GM23338 (cell line): ENCODE data around the gene NR3C1. TPM values are rescaled to one million over a fixed set of nuclear protein-coding genes. Genes with fewer than 3 reads are reported as not detected.

ENCODE experiments used
- ATAC-seq: fragments of 200-7000 bp; cut with Tn5 transposase; 3 replicates; pipeline ENCODE4 v1.9.1; 2020
- DNase-seq: peaks from one replicate; pipeline ENCODE4 v3.0.0-alpha.2; 2015; ENCODE audit warnings: low spot score
- H2AFZ ChIP-seq: fragments of 200-600 bp; sonication (generic); 2 replicates; pipeline ENCODE4 v1.8.0; 2016; ENCODE audit warnings: antibody characterized with exemption, mild to moderate bottlenecking, moderate library complexity
- H3F3A ChIP-seq: fragments of 200-600 bp; sonication (generic); replicated peaks from 2 replicates; pipeline ENCODE4 v1.8.0; 2017; ENCODE audit warnings: antibody characterized with exemption, mixed run types, low read depth
- H3K27ac ChIP-seq: fragments of 200-600 bp; sonication (generic); 2 replicates; pipeline ENCODE4 v1.6.1; 2016; ENCODE audit warnings: low read depth
- H3K27me3 ChIP-seq: fragments of 200-600 bp; sonication (generic); 2 replicates; pipeline ENCODE4 v1.8.0; 2016; ENCODE audit warnings: mild to moderate bottlenecking, mixed run types, moderate library complexity; ENCODE audit not compliant: insufficient read depth
- H3K36me3 ChIP-seq: fragments of 200-600 bp; sonication (generic); 2 replicates; pipeline ENCODE4 v1.8.0; 2016; ENCODE audit warnings: mild to moderate bottlenecking; ENCODE audit not compliant: insufficient read depth
- H3K4me1 ChIP-seq: fragments of 200-600 bp; sonication (generic); 2 replicates; pipeline ENCODE4 v1.8.0; 2016; ENCODE audit warnings: mild to moderate bottlenecking, moderate library complexity; ENCODE audit not compliant: insufficient read depth
- H3K4me2 ChIP-seq: fragments of 200-600 bp; sonication (generic); 2 replicates; pipeline ENCODE4 v1.7.1; 2017; ENCODE audit warnings: mixed run types
- H3K4me3 ChIP-seq: fragments of 200-600 bp; sonication (generic); 2 replicates; pipeline ENCODE4 v1.6.1; 2016; ENCODE audit warnings: mixed run types
- H3K79me2 ChIP-seq: fragments of 200-600 bp; sonication (generic); replicated peaks from 2 replicates; pipeline ENCODE4 v1.8.0; 2017; ENCODE audit warnings: mild to moderate bottlenecking; ENCODE audit not compliant: insufficient read depth
- H3K9me2 ChIP-seq: fragments of 200-600 bp; sonication (generic); 2 replicates; pipeline ENCODE4 v1.8.0; 2017; ENCODE audit not compliant: insufficient read depth
- H4K20me1 ChIP-seq: fragments of 200-600 bp; sonication (generic); replicated peaks from 2 replicates; pipeline ENCODE4 v1.8.0; 2017; ENCODE audit warnings: mild to moderate bottlenecking; ENCODE audit not compliant: insufficient read depth
- H3K27ac Mint-ChIP-seq: 2 replicates; pipeline ENCODE4 v1.8.0; 2020; ENCODE audit warnings: inconsistent platforms, mild to moderate bottlenecking, moderate library complexity, mixed read lengths
- H3K27me3 Mint-ChIP-seq: 3 replicates; pipeline ENCODE4 v1.8.0; 2022; ENCODE audit warnings: low read depth, mild to moderate bottlenecking, moderate library complexity, mixed read lengths, inconsistent platforms; ENCODE audit not compliant: insufficient read depth, poor library complexity
- H3K36me3 Mint-ChIP-seq: 3 replicates; pipeline ENCODE4 v1.8.0; 2021; ENCODE audit warnings: low read depth, mild to moderate bottlenecking, inconsistent platforms, moderate library complexity, mixed read lengths
- H3K4me1 Mint-ChIP-seq: 3 replicates; pipeline ENCODE4 v1.8.0; 2020; ENCODE audit warnings: mild to moderate bottlenecking, inconsistent platforms, mixed read lengths
- H3K4me3 Mint-ChIP-seq: 3 replicates; pipeline ENCODE4 v1.8.0; 2021; ENCODE audit warnings: moderate library complexity, mild to moderate bottlenecking, inconsistent platforms, mixed read lengths
- H3K9me3 Mint-ChIP-seq: 3 replicates; pipeline ENCODE4 v1.8.0; 2020; ENCODE audit warnings: moderate library complexity, mild to moderate bottlenecking, inconsistent platforms, mixed read lengths
- CREB1 ChIP-seq: fragments of 250-450 bp; sonication (Bioruptor Pico); IDR thresholded peaks from 2 replicates; pipeline ENCODE4 v1.5.0; 2020; ENCODE audit warnings: low read depth, mild to moderate bottlenecking, moderate library complexity
- ETS1 ChIP-seq: IDR thresholded peaks from 2 replicates; pipeline ENCODE4 v1.6.1; 2016; ENCODE audit warnings: antibody characterized with exemption
- EZH2 ChIP-seq: fragments of 200-600 bp; sonication (generic); IDR thresholded peaks from one replicate; pipeline ENCODE4 v1.8.0; 2017; ENCODE audit warnings: antibody characterized with exemption, mild to moderate bottlenecking, low read depth; ENCODE audit not compliant: unreplicated experiment
- EZH2phosphoT487 ChIP-seq: fragments of 200-600 bp; sonication (generic); IDR thresholded peaks from one replicate; pipeline ENCODE4 v1.8.1; 2018; ENCODE audit warnings: antibody characterized with exemption; ENCODE audit not compliant: unreplicated experiment
- JUNB ChIP-seq: IDR thresholded peaks from one replicate; pipeline ENCODE4 v1.6.1; 2016; ENCODE audit warnings: antibody characterized with exemption; ENCODE audit not compliant: unreplicated experiment
- NANOG ChIP-seq: IDR thresholded peaks from 2 replicates; pipeline ENCODE4 v1.6.1; 2016; ENCODE audit warnings: antibody characterized with exemption, borderline replicate concordance
- POLR2AphosphoS5 ChIP-seq: IDR thresholded peaks from 2 replicates; pipeline ENCODE4 v1.6.1; 2016; ENCODE audit warnings: antibody characterized with exemption, low read depth
- REST ChIP-seq: IDR thresholded peaks from one replicate; pipeline ENCODE4 v1.6.1; 2018; ENCODE audit warnings: antibody characterized with exemption; ENCODE audit not compliant: unreplicated experiment
- STAT1 ChIP-seq: IDR thresholded peaks from one replicate; pipeline ENCODE4 v1.6.1; 2016; ENCODE audit warnings: antibody characterized with exemption; ENCODE audit not compliant: unreplicated experiment
- ZNF114 ChIP-seq: fragments of 250-450 bp; sonication (Bioruptor Pico); IDR thresholded peaks from 2 replicates; pipeline ENCODE4 v1.5.0; 2020; ENCODE audit warnings: mild to moderate bottlenecking, moderate library complexity
- ZNF331 ChIP-seq: fragments of 250-450 bp; sonication (Bioruptor Pico); IDR thresholded peaks from 2 replicates; pipeline ENCODE4 v1.5.0; 2020; ENCODE audit warnings: low read depth, mild to moderate bottlenecking, moderate library complexity
- polyA plus RNA-seq: library from polyadenylated mRNA; unstranded; fragments of >200 nt; fragmentation: Nextera tagmentation; extraction: Ambion mirVana; gene quantifications from 2 replicates; pipeline ENCODE4 v1.2.1, GENCODE V29; 2016
- total RNA-seq: library from RNA; depleted of rRNA; stranded (reverse); fragments of >200 nt; shearing (Covaris generic); gene quantifications from 2 replicates; pipeline ENCODE4 v1.2.3, GENCODE V29; 2014

The NR3C1 gene
- total and polyA plus RNA-seq, 2 experiments from 2014 or later, result 1.2 to 4.6 TPM

- no peak for TF ChIP-seq EZH2
- no peak for TF ChIP-seq POLR2AphosphoS5
- no peak for TF ChIP-seq NANOG
- TF ChIP-seq ZNF114, result no peak
- no peak for TF ChIP-seq REST
These were observed 18.4 kb downstream of the NR3C1 start (continued) for GRCh38 chr5:143384865-143385657.

GRCh38 chr5:143383988-143384387 lies 19.5 kb downstream of the NR3C1 start:
- Histone ChIP-seq H3K4me1 (peaks cover 6% of the 10 kb centered on the region), H3K36me3 (no peaks in the 10 kb centered on the region), H3F3A (no peaks in the 10 kb centered on the region), H2AFZ (no peak overlapping the region), H3K4me3 (no peak overlapping the region), H3K79me2 (no peaks in the 10 kb centered on the region), H3K27me3 (no peaks in the 10 kb centered on the region), H3K27ac (no peak overlapping the region), H3K4me2 (no peak overlapping the region), H3K9me2 (no peaks in the 10 kb centered on the region), H4K20me1 (no peaks in the 10 kb centered on the region)
- ATAC-seq (no peak), DNase-seq (no peak)
- H3K4me1 Mint-ChIP-seq, result peaks cover 5% of the 10 kb centered on the region
- no peak overlapping the region for H3K27ac Mint-ChIP-seq
- no peak overlapping the region for H3K4me3 Mint-ChIP-seq
- H3K27me3 Mint-ChIP-seq, result peaks cover 5% of the 10 kb centered on the region
- H3K36me3 Mint-ChIP-seq, result peaks cover 32% of the 10 kb centered on the region
- H3K9me3 Mint-ChIP-seq, result peaks cover 30% of the 10 kb centered on the region
- TF ChIP-seq EZH2phosphoT487 (no peak), STAT1 (no peak), POLR2AphosphoS5 (no peak), ZNF331 (no peak), REST (no peak), ZNF114 (no peak), CREB1 (CRISPR knock-in tag) (no peak), NANOG (no peak), EZH2 (no peak), JUNB (no peak), ETS1 (no peak)
